ENCODE results near the gene PPDPF. TPM values are rescaled to one million over a fixed set of nuclear protein-coding genes. Genes with fewer than 3 reads are reported as not detected.
"Not testable (repeated sequence)": the region's sequence is repeated elsewhere in the genome, so short reads cannot be mapped to it uniquely, and the experiment has no call there.

The PPDPF gene
- total and polyA plus RNA-seq, 11 donors: 182 to 442 (median 269) TPM

DNA sequence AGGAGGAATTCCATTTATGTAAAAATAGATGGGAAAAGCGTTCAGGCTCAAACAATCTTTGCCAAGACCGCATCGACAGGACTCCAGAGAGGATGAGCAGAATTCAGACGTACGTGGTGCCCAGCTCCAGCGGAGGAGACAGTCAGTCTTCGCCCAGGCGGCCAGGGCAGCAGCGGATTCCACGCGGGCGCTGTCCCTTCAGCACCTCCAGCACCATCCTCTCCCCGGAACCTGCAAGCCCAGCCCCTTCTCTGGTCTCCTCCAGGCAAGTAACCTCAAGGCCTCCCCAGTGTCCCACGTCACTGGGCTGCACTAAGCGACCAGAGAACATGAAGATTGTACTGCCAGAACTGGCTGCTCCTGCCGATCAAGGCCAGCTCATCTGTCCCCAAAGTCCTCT lies 45.4 kb upstream of the PPDPF start:
- ATAC-seq: peak in 3 of 4 donors; percentile 47 to 56 (median 55)
- peak in 1 of 5 donors; percentile 33 for DNase-seq
- intact Hi-C loops (cut with DNase I): no loop called here
- peaks cover 0 to 17% (median 6%) of the 10 kb centered on the region in 12 donors for H3K4me1 ChIP-seq
- H3K4me3 ChIP-seq: no peak overlapping the region
- H3K9me3 ChIP-seq: no peaks in the 10 kb centered on the region
- H3K36me3 ChIP-seq: no peaks in the 10 kb centered on the region
- WGBS, 4 donors: 4 to 21% (median 8%) methylated on average over 11 to 16 of the region's 16 CpGs
- no peak overlapping the region for H3K27ac ChIP-seq
- peaks cover 32 to 93% (median 69%) of the 10 kb centered on the region in 9 donors for H3K27me3 ChIP-seq
- TF ChIP-seq POLR2A (IDR thresholded peaks at IDR 0.05): no peak
- TF ChIP-seq, protein P1, sequence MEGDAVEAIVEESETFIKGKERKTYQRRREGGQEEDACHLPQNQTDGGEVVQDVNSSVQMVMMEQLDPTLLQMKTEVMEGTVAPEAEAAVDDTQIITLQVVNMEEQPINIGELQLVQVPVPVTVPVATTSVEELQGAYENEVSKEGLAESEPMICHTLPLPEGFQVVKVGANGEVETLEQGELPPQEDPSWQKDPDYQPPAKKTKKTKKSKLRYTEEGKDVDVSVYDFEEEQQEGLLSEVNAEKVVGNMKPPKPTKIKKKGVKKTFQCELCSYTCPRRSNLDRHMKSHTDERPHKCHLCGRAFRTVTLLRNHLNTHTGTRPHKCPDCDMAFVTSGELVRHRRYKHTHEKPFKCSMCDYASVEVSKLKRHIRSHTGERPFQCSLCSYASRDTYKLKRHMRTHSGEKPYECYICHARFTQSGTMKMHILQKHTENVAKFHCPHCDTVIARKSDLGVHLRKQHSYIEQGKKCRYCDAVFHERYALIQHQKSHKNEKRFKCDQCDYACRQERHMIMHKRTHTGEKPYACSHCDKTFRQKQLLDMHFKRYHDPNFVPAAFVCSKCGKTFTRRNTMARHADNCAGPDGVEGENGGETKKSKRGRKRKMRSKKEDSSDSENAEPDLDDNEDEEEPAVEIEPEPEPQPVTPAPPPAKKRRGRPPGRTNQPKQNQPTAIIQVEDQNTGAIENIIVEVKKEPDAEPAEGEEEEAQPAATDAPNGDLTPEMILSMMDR (IDR thresholded peaks at IDR 0.05): no peak

DNA sequence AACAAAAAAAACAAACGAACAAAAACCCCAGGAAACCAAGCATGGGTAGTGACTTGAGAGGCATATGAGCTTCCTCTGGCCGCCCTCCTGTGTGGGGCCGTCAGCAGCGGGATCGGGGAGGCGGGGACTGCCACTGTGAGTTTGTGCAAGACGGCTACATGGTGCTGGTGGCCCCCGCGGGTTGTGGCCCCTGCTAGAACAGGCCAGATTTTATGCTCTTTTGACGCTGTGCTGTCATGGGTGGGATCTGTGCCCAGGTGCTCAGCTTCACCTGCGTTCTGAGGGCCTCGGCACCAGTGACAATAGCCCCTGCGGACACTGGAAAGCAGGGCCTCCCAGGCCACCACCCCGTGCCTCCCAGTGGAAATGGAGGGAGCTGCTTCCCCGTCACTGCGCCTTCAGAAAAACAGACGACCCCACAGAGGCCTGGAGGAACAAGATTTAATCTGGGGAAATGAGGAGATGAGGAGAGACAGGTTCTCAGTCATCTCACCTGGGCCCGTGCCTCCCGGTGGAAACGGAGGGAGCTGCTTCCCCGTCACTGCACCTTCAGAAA lies 43.4 kb upstream of the PPDPF start:
- WGBS, 4 donors: 38 to 42% (median 40%) methylated on average over 21 of the region's 21 CpGs
- H3K4me3 ChIP-seq: no peak overlapping the region
- no peaks in the 10 kb centered on the region for H3K9me3 ChIP-seq
- intact Hi-C loops (cut with DNase I): no loop called here
- peaks cover 0 to 7% (median under 1%) of the 10 kb centered on the region in 12 donors for H3K4me1 ChIP-seq
- H3K27me3 ChIP-seq: peaks cover 23 to 83% (median 53%) of the 10 kb centered on the region in 9 donors
- ATAC-seq (no peak), DNase-seq (no peak)
- TF ChIP-seq, protein P1 (IDR thresholded peaks at IDR 0.05): no peak
- TF ChIP-seq POLR2A (IDR thresholded peaks at IDR 0.05): no peak
- no peaks in the 10 kb centered on the region for H3K36me3 ChIP-seq
- H3K27ac ChIP-seq: no peak overlapping the region

DNA sequence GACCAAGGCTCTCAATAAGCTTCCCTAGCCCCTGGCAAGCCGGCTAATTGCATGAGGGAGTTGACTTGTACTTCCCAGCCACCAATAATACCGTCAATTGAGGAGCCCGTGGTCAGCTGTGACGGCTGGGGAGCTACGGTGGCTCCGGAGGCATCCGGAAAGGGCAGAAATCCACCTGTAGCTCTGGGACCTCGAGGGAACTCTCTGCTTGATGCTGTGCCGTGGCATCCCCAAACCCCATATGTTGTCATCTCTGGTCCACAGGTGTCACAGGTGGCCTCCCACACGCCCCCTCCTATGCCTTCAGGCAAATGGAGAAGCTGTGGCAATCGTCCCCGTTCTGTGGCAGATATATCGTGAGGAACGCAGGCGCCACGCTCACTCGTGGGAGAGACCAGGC lies 42.6 kb upstream of the PPDPF start:
- no peak for DNase-seq
- H3K27ac ChIP-seq: no peak overlapping the region
- ATAC-seq: no peak
- TF ChIP-seq, protein P1 (IDR thresholded peaks at IDR 0.05): no peak
- TF ChIP-seq POLR2A (IDR thresholded peaks at IDR 0.05): no peak
- no peaks in the 10 kb centered on the region for H3K36me3 ChIP-seq
- H3K4me3 ChIP-seq: no peak overlapping the region
- WGBS, 4 donors: 64 to 68% (median 67%) methylated on average over 17 of the region's 17 CpGs
- H3K4me1 ChIP-seq: peaks cover 0 to 10% (median under 1%) of the 10 kb centered on the region in 12 donors
- H3K9me3 ChIP-seq: no peaks in the 10 kb centered on the region
- intact Hi-C loops (cut with DNase I): no loop called here
- H3K27me3 ChIP-seq: peaks cover 19 to 79% (median 51%) of the 10 kb centered on the region in 9 donors

DNA sequence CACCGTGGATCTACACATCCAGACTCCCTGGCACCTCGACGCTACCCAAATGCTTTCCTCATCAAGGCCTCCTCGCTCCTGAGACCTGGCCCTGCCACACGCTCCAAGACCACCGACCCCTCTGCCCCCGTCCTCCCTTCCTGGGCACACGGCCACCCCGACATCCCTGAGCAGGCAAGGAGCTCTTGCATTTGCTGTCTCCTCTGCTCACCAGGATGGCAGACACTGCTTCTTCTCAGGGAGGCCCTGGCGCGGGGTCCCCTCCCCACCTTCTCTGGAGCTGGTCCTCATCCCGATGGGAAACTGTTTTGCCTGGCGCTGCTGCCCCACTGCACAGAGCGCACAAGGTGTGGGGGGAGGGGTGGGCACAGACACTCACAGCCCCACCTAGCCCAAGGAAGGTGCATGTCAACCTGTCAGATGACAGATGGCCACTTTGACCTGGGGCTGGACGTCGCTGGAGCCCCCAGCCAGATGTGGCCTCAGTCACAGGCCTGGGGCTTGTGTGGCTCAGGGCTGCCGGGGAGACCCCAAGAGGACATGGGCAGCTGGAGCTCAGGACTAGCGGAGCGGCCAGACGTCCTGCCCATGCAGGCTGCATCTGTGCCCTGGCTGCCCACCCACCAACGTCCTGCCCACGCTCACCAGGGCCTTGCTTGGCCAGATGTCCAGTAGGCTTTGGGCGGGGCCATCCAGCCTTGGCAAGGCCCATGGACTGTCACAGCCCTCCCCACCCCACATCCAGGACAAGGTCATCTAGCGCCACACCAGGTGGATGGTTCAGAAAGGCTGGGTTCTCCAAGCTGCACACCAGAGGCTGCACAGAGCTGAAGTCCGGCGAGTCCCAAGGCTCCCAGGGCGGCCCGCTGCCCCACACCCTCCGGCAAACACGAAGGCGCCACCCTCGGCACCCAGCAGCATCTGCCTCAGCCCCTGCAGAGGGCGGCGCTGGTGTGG lies 41.9 kb upstream of the PPDPF start:
- no peak for TF ChIP-seq POLR2A (IDR thresholded peaks at IDR 0.05)
- TF ChIP-seq, protein P1 (IDR thresholded peaks at IDR 0.05): no peak
- ATAC-seq (no peak), DNase-seq (peak in 1 of 5 donors; percentile 21)
- no peaks in the 10 kb centered on the region for H3K9me3 ChIP-seq
- intact Hi-C loops (cut with DNase I): no loop called here
- peaks cover 12 to 72% (median 44%) of the 10 kb centered on the region in 9 donors for H3K27me3 ChIP-seq
- peaks cover 0 to 17% (median 4%) of the 10 kb centered on the region in 12 donors for H3K4me1 ChIP-seq
- H3K36me3 ChIP-seq: no peaks in the 10 kb centered on the region
- H3K4me3 ChIP-seq: no peak overlapping the region
- H3K27ac ChIP-seq: no peak overlapping the region
- WGBS, 4 donors: 84 to 87% (median 85%) methylated on average over 24 to 34 of the region's 34 CpGs

DNA sequence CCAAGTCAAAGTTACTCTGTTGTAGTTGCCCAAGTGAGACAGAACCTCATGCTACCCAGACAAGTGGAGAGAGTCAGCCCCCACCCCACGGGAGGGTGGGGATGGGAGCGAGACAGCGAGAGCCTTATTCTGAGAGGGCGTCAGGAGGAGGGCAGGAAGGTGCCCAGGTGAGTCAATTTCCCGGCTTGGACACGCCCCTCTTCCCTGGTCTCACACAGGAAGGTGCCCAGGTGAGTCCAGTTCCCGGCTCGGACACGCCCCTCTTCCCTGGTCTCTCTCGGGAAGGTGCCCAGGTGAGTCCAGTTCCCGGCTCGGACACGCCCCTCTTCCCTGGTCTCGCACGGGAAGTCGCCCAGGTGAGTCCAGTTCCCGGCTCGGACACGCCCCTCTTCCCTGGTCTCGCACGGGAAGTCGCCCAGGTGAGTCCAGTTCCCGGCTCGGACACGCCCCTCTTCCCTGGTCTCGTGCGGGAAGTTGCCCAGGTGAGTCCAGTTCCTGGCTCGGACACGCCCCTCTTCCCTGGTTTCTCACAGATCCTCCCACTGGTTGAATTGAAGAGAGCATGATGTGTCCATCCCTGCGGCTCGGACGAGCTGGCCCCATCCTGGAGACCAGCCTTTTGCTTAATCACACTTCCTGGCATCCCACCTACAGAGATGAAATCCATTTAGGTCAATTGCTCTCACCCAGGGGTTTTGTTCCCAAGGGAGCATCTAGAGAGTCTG lies 40.7 kb upstream of the PPDPF start:
- H3K4me3 ChIP-seq; DNase-seq; ATAC-seq; intact Hi-C loops (cut with DNase I); H3K9me3 ChIP-seq; H3K27ac ChIP-seq; H3K36me3 ChIP-seq: not testable (repeated sequence)
- Histone ChIP-seq H3K27me3 (peaks cover 0 to 62% (median 31%) of the 10 kb centered on the region in 9 donors), H3K4me1 (peaks cover 0 to 28% (median 4%) of the 10 kb centered on the region in 12 donors)
- 58 to 65% (median 63%) methylated on average over 20 to 32 of the region's 32 CpGs for WGBS, 4 donors
